ENCODE measurements around the gene NOP53. TPM values are rescaled to one million over a fixed set of nuclear protein-coding genes. Genes with fewer than 3 reads are reported as not detected.

Gene NOP53
- 100 to 1,000 TPM; 413 to 769 (median 565) TPM for polyA plus RNA-seq

- H3K27ac ChIP-seq (ENCODE audit: low read depth, low read length): no peak within 1 kb of the TSS
- WGBS, 3 donors: 3 to 5% (median 5%) methylated on average over 49 to 53 of the region's 53 CpGs
Observed at GRCh38 chr19:47745010-47745901, at the start of gene NOP53. Gene NOP53, plus strand, starts transcription at chr19:47745546. Its CDS starts 14 bp downstream, at chr19:47745560.

- WGBS, 3 donors: 80 to 88% (median 80%) methylated on average over 6 to 8 of the region's 8 CpGs
- no peak overlapping the region for H3K27ac ChIP-seq (ENCODE audit: low read depth, low read length)
Observed at GRCh38 chr19:47696635-47697034, 48.7 kb upstream of the NOP53 start.

- WGBS, 3 donors: 44 to 47% (median 46%) methylated on average over 20 to 21 of the region's 21 CpGs
- H3K27ac ChIP-seq (ENCODE audit: low read depth, low read length): no peak overlapping the region
Observed at GRCh38 chr19:47697863-47698609, 47.3 kb upstream of the NOP53 start.

- no peak overlapping the region for H3K27ac ChIP-seq (ENCODE audit: low read depth, low read length)
- WGBS, 3 donors: 86 to 90% (median 90%) methylated on average over 46 of the region's 46 CpGs
Observed at GRCh38 chr19:47698631-47699359, 46.6 kb upstream of the NOP53 start.

GRCh38 chr19:47699360-47699917 lies 45.9 kb upstream of the NOP53 start:
- H3K27ac ChIP-seq (ENCODE audit: low read depth, low read length): no peak overlapping the region
- WGBS, 3 donors: 57 to 71% (median 69%) methylated on average over 8 to 9 of the region's 9 CpGs

- no peak overlapping the region for H3K27ac ChIP-seq (ENCODE audit: low read depth, low read length)
- 91 to 93% (median 93%) methylated on average over 34 to 43 of the region's 43 CpGs for WGBS, 3 donors
Observed at GRCh38 chr19:47700934-47701716, 44.2 kb upstream of the NOP53 start.

- no peak overlapping the region for H3K27ac ChIP-seq (ENCODE audit: low read depth, low read length)
- 92% methylated on average over 70 to 91 of the region's 91 CpGs for WGBS, 3 donors
Observed at GRCh38 chr19:47701717-47702552, 43.4 kb upstream of the NOP53 start.

- WGBS, 3 donors: 60 to 91% (median 79%) methylated on average over 18 of the region's 18 CpGs
- H3K27ac ChIP-seq (ENCODE audit: low read depth, low read length): no peak overlapping the region
Observed at GRCh38 chr19:47702671-47703070, 42.7 kb upstream of the NOP53 start.

GRCh38 chr19:47703301-47703700 lies 42.0 kb upstream of the NOP53 start:
- WGBS, 3 donors: 92 to 94% (median 93%) methylated on average over 5 of the region's 5 CpGs
- no peak overlapping the region for H3K27ac ChIP-seq (ENCODE audit: low read depth, low read length)

- 86 to 94% (median 89%) methylated on average over 11 of the region's 11 CpGs for WGBS, 3 donors
- no peak overlapping the region for H3K27ac ChIP-seq (ENCODE audit: low read depth, low read length)
Observed at GRCh38 chr19:47704024-47704423, 41.3 kb upstream of the NOP53 start.

GRCh38 chr19:47704656-47705055 lies 40.7 kb upstream of the NOP53 start:
- no peak overlapping the region for H3K27ac ChIP-seq (ENCODE audit: low read depth, low read length)
- 91 to 97% (median 93%) methylated on average over 3 of the region's 3 CpGs for WGBS, 3 donors

- H3K27ac ChIP-seq (ENCODE audit: low read depth, low read length): no peak overlapping the region
- 21 to 22% (median 21%) methylated on average over 22 of the region's 22 CpGs for WGBS, 3 donors
Observed at GRCh38 chr19:47707135-47707925, 38.0 kb upstream of the NOP53 start.

- 81 to 89% (median 83%) methylated on average over 8 of the region's 8 CpGs for WGBS, 3 donors
- H3K27ac ChIP-seq (ENCODE audit: low read depth, low read length): no peak overlapping the region
Observed at GRCh38 chr19:47711652-47712242, 33.6 kb upstream of the NOP53 start.

- 5 to 10% (median 6%) methylated on average over 31 to 52 of the region's 52 CpGs for WGBS, 3 donors
- no peak within 1 kb of the TSS for H3K27ac ChIP-seq (ENCODE audit: low read depth, low read length)
Observed at GRCh38 chr19:47713046-47714021, 32.0 kb upstream of the NOP53 start, which contains the start of gene EHD2. Gene EHD2, plus strand, starts transcription at chr19:47713422. Its CDS starts 3,191 bp downstream, at chr19:47716613.

GRCh38 chr19:47714339-47714738 lies 31.0 kb upstream of the NOP53 start:
- WGBS, 3 donors: 59 to 89% (median 72%) methylated on average over 4 of the region's 4 CpGs

More at GRCh38 chr19:47714339-47714738, 31.0 kb upstream of the NOP53 start:
- no peak overlapping the region for H3K27ac ChIP-seq (ENCODE audit: low read depth, low read length)

Data from adipose tissue (tissue), 3 donors.